ENCODE results near the gene CNTF. TPM values are rescaled to one million over a fixed set of nuclear protein-coding genes. Genes with fewer than 3 reads are reported as not detected.

CNTF gene
- total and polyA plus RNA-seq, 9 donors, result 0.22 to 2.0 (median 0.87) TPM

- WGBS, 3 donors, result 69 to 77% (median 73%) methylated on average over 7 of the region's 7 CpGs
- Histone ChIP-seq H3K4me3 (no peak overlapping the region), H3K36me3 (no peaks in the 10 kb centered on the region), H3K27ac (no peak overlapping the region), H3K27me3 (no peaks in the 10 kb centered on the region), H3K9me3 (no peaks in the 10 kb centered on the region), H3K4me1 (ENCODE audit: insufficient read depth) (peaks cover 9% of the 10 kb centered on the region)
- intact Hi-C loops (cut with DNase I), result no loop called here
- TF ChIP-seq CTCF (IDR thresholded peaks at IDR 0.05) (no peak), EP300 (IDR thresholded peaks at IDR 0.05) (no peak), POLR2A (IDR thresholded peaks at IDR 0.05) (no peak)
- no peak for DNase-seq
These were observed 19.5 kb downstream of the CNTF start for GRCh38 chr11:58641803-58642581.

DNA sequence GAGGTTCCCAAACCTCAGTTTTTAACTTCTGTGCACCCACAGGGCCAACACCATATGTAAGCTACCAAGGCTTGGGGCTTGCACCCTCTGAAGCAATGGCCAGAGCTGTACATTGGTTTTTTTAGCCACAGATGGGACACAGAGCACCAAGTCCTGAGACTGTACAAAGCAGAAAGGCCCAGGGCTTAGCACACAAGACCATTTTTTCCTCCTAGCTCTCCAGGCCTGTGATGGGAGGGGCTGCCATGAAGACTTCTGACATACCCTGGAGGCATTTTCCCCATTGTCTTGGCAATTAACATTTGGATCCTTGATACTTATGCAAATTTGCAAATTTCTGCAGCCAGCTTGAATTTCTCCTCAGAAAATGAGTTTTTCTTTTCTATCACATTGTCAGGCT is 23.4 kb downstream of the CNTF start:
- Histone ChIP-seq H3K4me3 (no peak overlapping the region), H3K9me3 (no peaks in the 10 kb centered on the region), H3K4me1 (ENCODE audit: insufficient read depth) (peaks cover 3% of the 10 kb centered on the region), H3K27ac (no peak overlapping the region), H3K27me3 (no peaks in the 10 kb centered on the region), H3K36me3 (no peaks in the 10 kb centered on the region)
- intact Hi-C loops (cut with DNase I), result no loop called here
- no peak for TF ChIP-seq POLR2A (IDR thresholded peaks at IDR 0.05)
- TF ChIP-seq CTCF (IDR thresholded peaks at IDR 0.05), result no peak
- TF ChIP-seq EP300 (IDR thresholded peaks at IDR 0.05), result no peak
- no peak for DNase-seq

DNA sequence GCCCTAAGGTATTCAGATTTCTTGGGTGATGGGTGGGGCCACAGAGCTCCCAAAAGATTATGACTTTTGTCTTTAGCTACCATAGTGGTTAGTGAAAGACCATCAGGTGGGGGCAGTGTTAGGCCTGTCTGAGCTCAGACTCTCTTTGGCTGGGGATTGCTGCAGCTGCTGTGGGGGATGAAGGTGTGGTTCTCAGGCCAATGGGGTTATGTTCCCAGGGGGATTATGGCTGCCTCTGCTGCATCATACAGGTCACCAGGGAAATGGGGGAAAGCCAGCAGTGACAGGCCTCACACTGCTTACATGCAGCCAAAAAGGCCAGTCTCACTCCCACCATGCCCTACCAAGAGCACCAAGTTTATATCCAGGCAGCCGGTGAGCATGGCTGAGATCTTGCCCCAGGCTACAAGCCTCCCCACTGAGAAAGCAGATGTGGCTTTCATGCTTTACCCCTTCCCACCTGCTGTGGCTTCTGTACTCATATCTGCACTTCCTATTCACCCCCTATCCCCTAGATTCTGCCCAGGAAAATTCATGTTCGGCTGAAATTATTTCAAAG is 24.8 kb downstream of the CNTF start:
- Histone ChIP-seq H3K4me1 (ENCODE audit: insufficient read depth) (no peaks in the 10 kb centered on the region), H3K9me3 (no peaks in the 10 kb centered on the region), H3K27me3 (no peaks in the 10 kb centered on the region), H3K27ac (no peak overlapping the region), H3K4me3 (no peak overlapping the region), H3K36me3 (no peaks in the 10 kb centered on the region)
- intact Hi-C loops (cut with DNase I), result no loop called here
- DNase-seq, result no peak
- 58 to 73% (median 58%) methylated on average over 2 of the region's 2 CpGs for WGBS, 3 donors
- no peak for TF ChIP-seq EP300 (IDR thresholded peaks at IDR 0.05)
- no peak for TF ChIP-seq CTCF (IDR thresholded peaks at IDR 0.05)
- TF ChIP-seq POLR2A (IDR thresholded peaks at IDR 0.05), result no peak

DNA sequence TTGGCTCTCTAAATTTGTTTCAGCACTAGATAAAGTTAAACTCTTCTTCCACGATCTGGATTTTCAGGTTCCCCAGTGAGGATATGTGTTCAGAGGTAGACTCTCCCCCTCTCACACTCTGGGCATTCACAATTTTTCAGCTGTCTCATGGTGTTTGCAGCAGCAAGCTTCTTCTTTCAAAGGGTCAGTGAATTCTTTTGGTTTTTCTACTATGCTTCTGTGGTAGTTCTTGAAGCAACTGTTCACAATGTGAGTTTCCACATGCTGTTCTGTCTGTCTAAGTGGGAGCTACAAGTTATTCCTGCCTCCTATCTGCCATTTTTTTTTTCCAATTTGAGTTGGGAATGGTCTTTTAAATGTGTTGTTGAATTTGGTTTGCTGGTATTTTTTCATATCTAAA is 25.4 kb downstream of the CNTF start:
- WGBS, 3 donors, result 20 to 51% (median 21%) methylated on average over 1 of the region's 1 CpG
- Histone ChIP-seq H3K27me3 (no peaks in the 10 kb centered on the region), H3K4me3 (no peak overlapping the region), H3K4me1 (ENCODE audit: insufficient read depth) (no peaks in the 10 kb centered on the region), H3K9me3 (no peaks in the 10 kb centered on the region), H3K36me3 (no peaks in the 10 kb centered on the region), H3K27ac (no peak overlapping the region)
- TF ChIP-seq POLR2A (IDR thresholded peaks at IDR 0.05) (no peak), CTCF (IDR thresholded peaks at IDR 0.05) (no peak), EP300 (IDR thresholded peaks at IDR 0.05) (no peak)
- no peak for DNase-seq
- intact Hi-C loops (cut with DNase I), result no loop called here
